Uterus (tissue), 4 donors: Measurements from ENCODE around the gene BRAF. TPM values are rescaled to one million over a fixed set of nuclear protein-coding genes. Genes with fewer than 3 reads are reported as not detected.

ENCODE experiments used
- DNase-seq, 2 donors: peaks; one replicate each; pipeline ENCODE4 v3.0.0-alpha.2; 2019 to 2020
- H3K27ac ChIP-seq, 2 donors: fragments of 200-600 bp; sonication (generic); 1 replicate in 1 of 2; 2 replicates in 1 of 2; pipeline ENCODE4 v1.5.1; 2016 to 2018
- H3K27me3 ChIP-seq, 2 donors: fragments of 200-600 bp; sonication (generic); one replicate each; pipeline ENCODE4 v1.5.1; 2018 to 2019; ENCODE audit warnings: control low read depth in 1 of 2
- H3K36me3 ChIP-seq, 2 donors: fragments of 200-600 bp; sonication (generic); one replicate each; pipeline ENCODE4 v1.5.1; 2019; ENCODE audit warnings: control low read depth in 1 of 2
- H3K4me1 ChIP-seq, 2 donors: fragments of 200-600 bp; sonication (generic); one replicate each; pipeline ENCODE4 v1.5.1; 2018 to 2019; ENCODE audit warnings: control low read depth in 1 of 2
- H3K4me3 ChIP-seq, 2 donors: fragments of 200-600 bp; sonication (generic); 1 replicate in 1 of 2; 2 replicates in 1 of 2; pipeline ENCODE4 v1.5.1; 2018 to 2019; ENCODE audit warnings: mild to moderate bottlenecking in 1 of 2
- H3K9me3 ChIP-seq, 2 donors: fragments of 200-600 bp; sonication (generic); one replicate each; pipeline ENCODE4 v1.5.1; 2019; ENCODE audit warnings: control low read depth in 1 of 2
- POLR2A ChIP-seq, 2 donors: fragments of 450-650 bp; IDR thresholded peaks; one replicate each; pipeline ENCODE4 v1.6.1; 2016; ENCODE audit warnings: antibody characterized with exemption in 2 of 2, mild to moderate bottlenecking in 1 of 2, moderate library complexity in 1 of 2
- intact Hi-C: fragments of 100-400 bp; cut with DNase I; formaldehyde crosslinking; loops from one replicate; pipeline ENCODE4 v1.15.1; 2023; ENCODE audit warnings: low total_unique reads
- total RNA-seq, 4 donors: library from RNA; depleted of rRNA in 3 of 4; stranded (reverse); fragments of >200 nt in 3 of 4; gene quantifications; one replicate each; pipeline versions ENCODE4 v1.1.0 to v1.2.4, GENCODE V29; 2014 to 2023
- TF ChIP-seq, protein P1 (sequence below), 4 experiments: fragments of 200-600 bp in 2 of 4; fragments of 450-650 bp in 2 of 4; sonication (generic) in 2 of 4; IDR thresholded peaks; one replicate each; pipeline ENCODE4 v1.5.1; 2016 to 2019; ENCODE audit warnings: antibody characterized with exemption in 4 of 4, mild to moderate bottlenecking in 2 of 4, moderate library complexity in 1 of 4
- donor health status: DM: yes; HTN: yes; CAD: no.

BRAF gene
- total RNA-seq, 4 donors from 2014 or later, result 42.6 to 76.8 (median 66.5) TPM

- H3K4me1 ChIP-seq, result no peaks in the 10 kb centered on the region
- H3K4me3 ChIP-seq, result no peak overlapping the region
- H3K36me3 ChIP-seq, result no peaks in the 10 kb centered on the region
- H3K27me3 ChIP-seq, result no peaks in the 10 kb centered on the region
- no peaks in the 10 kb centered on the region for H3K9me3 ChIP-seq
- no peak for DNase-seq
- intact Hi-C loops, result no loop called here
- TF ChIP-seq POLR2A (IDR thresholded peaks at IDR 0.05), result no peak
- TF ChIP-seq, protein P1, sequence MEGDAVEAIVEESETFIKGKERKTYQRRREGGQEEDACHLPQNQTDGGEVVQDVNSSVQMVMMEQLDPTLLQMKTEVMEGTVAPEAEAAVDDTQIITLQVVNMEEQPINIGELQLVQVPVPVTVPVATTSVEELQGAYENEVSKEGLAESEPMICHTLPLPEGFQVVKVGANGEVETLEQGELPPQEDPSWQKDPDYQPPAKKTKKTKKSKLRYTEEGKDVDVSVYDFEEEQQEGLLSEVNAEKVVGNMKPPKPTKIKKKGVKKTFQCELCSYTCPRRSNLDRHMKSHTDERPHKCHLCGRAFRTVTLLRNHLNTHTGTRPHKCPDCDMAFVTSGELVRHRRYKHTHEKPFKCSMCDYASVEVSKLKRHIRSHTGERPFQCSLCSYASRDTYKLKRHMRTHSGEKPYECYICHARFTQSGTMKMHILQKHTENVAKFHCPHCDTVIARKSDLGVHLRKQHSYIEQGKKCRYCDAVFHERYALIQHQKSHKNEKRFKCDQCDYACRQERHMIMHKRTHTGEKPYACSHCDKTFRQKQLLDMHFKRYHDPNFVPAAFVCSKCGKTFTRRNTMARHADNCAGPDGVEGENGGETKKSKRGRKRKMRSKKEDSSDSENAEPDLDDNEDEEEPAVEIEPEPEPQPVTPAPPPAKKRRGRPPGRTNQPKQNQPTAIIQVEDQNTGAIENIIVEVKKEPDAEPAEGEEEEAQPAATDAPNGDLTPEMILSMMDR (IDR thresholded peaks at IDR 0.05), result no peak
- no peak overlapping the region for H3K27ac ChIP-seq
Observed at GRCh38 chr7:140688341-140688740, 236.4 kb downstream of the BRAF start.

- Histone ChIP-seq H3K27ac (no peak overlapping the region), H3K4me3 (no peak overlapping the region), H3K4me1 (no peaks in the 10 kb centered on the region), H3K36me3 (no peaks in the 10 kb centered on the region), H3K27me3 (no peaks in the 10 kb centered on the region), H3K9me3 (no peaks in the 10 kb centered on the region)
- DNase-seq, result no peak
- intact Hi-C loops, result no loop called here
- no peak for TF ChIP-seq POLR2A (IDR thresholded peaks at IDR 0.05)
- TF ChIP-seq, protein P1 (IDR thresholded peaks at IDR 0.05), result no peak
Observed at GRCh38 chr7:140686921-140687320, 237.8 kb downstream of the BRAF start.

DNA sequence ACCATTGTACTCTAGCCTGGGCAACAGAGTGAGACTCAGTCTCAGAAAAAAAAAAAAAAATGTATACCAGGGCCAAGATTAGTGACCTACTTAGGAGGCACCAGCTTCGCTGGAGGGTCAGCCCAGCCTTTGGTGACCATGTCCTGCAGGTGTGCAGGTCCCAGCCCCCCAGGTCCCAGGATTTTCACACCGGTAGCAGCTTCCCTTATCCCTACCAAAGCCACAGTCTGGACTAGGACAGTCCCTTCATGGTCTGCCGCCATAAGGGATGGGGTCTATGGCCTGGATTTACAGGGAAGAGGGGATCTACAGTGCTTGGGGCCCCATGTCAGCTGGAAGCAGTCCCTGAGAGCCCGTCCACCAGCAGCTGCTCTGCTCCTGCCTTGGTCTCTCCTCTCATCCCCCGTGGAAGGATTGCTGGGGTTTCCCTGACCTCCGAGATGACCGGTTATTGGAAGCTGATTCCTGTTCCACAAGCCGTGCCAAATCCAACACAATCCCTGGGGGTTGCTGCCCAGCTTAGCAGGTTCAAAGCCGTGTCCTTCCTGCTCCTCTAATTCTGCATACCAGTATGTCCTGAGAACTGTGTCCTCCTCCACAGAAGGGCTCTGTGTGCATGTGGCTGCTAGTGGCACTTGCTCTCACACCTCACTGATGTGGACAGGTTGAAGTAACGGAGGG lies 239.2 kb downstream of the BRAF start:
- H3K4me1 ChIP-seq, result no peaks in the 10 kb centered on the region
- intact Hi-C loops, result no loop called here
- no peak for TF ChIP-seq POLR2A (IDR thresholded peaks at IDR 0.05)
- TF ChIP-seq, protein P1 (IDR thresholded peaks at IDR 0.05), result no peak
- no peaks in the 10 kb centered on the region for H3K27me3 ChIP-seq
- no peak overlapping the region for H3K27ac ChIP-seq
- no peak overlapping the region for H3K4me3 ChIP-seq
- no peaks in the 10 kb centered on the region for H3K36me3 ChIP-seq
- no peaks in the 10 kb centered on the region for H3K9me3 ChIP-seq
- DNase-seq, result no peak

GRCh38 chr7:140684066-140684950 lies 240.4 kb downstream of the BRAF start:
- H3K4me1 ChIP-seq, result no peaks in the 10 kb centered on the region
- DNase-seq, result no peak
- no peaks in the 10 kb centered on the region for H3K27me3 ChIP-seq
- H3K36me3 ChIP-seq, result no peaks in the 10 kb centered on the region
- H3K27ac ChIP-seq, result no peak overlapping the region
- TF ChIP-seq, protein P1 (IDR thresholded peaks at IDR 0.05), result no peak
- no peak for TF ChIP-seq POLR2A (IDR thresholded peaks at IDR 0.05)
- no peak overlapping the region for H3K4me3 ChIP-seq
- intact Hi-C loops, result no loop called here
- H3K9me3 ChIP-seq, result no peaks in the 10 kb centered on the region

DNA sequence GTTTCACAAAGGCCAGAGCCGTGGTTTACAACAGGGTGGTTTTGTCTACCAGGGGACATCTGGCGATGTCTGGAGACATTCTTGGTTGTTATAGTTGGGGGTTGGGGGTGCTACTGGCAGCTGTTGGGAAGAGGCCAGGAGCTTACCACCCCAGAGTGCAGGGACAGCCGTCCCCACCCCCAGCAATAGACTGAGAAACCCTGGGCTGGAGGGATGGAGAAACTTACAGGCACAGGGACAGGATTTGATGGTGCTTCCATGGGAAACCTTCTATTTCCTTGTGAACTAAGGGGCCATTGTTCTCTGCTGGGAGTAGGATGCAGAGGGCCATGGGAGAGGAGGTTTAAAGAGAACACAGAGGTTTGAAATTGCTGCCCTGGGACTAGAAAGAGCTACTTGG lies 241.1 kb downstream of the BRAF start:
- no peak for DNase-seq
- no peaks in the 10 kb centered on the region for H3K36me3 ChIP-seq
- no peak overlapping the region for H3K27ac ChIP-seq
- no peaks in the 10 kb centered on the region for H3K27me3 ChIP-seq
- intact Hi-C loops, result no loop called here
- H3K4me3 ChIP-seq, result no peak overlapping the region
- H3K9me3 ChIP-seq, result no peaks in the 10 kb centered on the region
- TF ChIP-seq POLR2A (IDR thresholded peaks at IDR 0.05), result no peak
- no peaks in the 10 kb centered on the region for H3K4me1 ChIP-seq
